ENCODE results near the gene SMC1B. TPM values are rescaled to one million over a fixed set of nuclear protein-coding genes. Genes with fewer than 3 reads are reported as not detected.
A peak's percentile ranks its signal among the peaks of the same experiment; 100 is the strongest.

SMC1B gene
- under 1 TPM in 1 of 2 donors, not detected in 1; 0.05 TPM for total RNA-seq
- polyA plus RNA-seq = under 1 TPM in 1 of 2 donors, not detected in 1; 0.02 TPM

- WGBS = 10% methylated on average over 68 of the region's 68 CpGs
- DNase-seq (ENCODE audit: low spot score) = peak; percentile 83
- Histone ChIP-seq H3K4me3 (ENCODE audit: low read depth in 1 of 3, low read length in 3 of 3) (peak within 1 kb of the TSS; percentile 38 to 41 (median 38)), H3K27me3 (ENCODE audit: control insufficient read depth in 4 of 4, insufficient read depth in 4 of 4, low read length in 3 of 4) (peaks cover 0 to 3% (median 0%) of the 10 kb centered on the region in 4 donors), H3K27ac (ENCODE audit: low read depth in 1 of 2, low read length in 2 of 2) (no peak within 1 kb of the TSS), H3K36me3 (ENCODE audit: control insufficient read depth in 4 of 4, insufficient read depth in 3 of 4, low read depth in 1 of 4, low read length in 3 of 4) (no peaks in the 10 kb centered on the region), H3K4me1 (ENCODE audit: control insufficient read depth in 4 of 4, insufficient read depth in 4 of 4, low read length in 3 of 4) (peaks cover 4 to 9% (median 6%) of the 10 kb centered on the region in 4 donors), H3K9ac (ENCODE audit: low read depth in 1 of 2, low read length in 2 of 2) (no peak within 1 kb of the TSS), H3K9me3 (ENCODE audit: control insufficient read depth in 4 of 4, low read length in 3 of 4) (no peaks in the 10 kb centered on the region)
- peak; percentile 10 for TF ChIP-seq MAX (IDR thresholded peaks at IDR 0.05)
- peak; percentile 19 to 25 for TF ChIP-seq RAD21 (IDR thresholded peaks at IDR 0.05)
- TF ChIP-seq CTCF (IDR thresholded peaks at IDR 0.05; ENCODE audit: low read depth, low read length, missing input control) = no peak
- TF ChIP-seq FOXA2 (IDR thresholded peaks at IDR 0.05) = peak; percentile 56
- TF ChIP-seq FOXA1 (IDR thresholded peaks at IDR 0.05) = no peak
- TF ChIP-seq, protein P1, sequence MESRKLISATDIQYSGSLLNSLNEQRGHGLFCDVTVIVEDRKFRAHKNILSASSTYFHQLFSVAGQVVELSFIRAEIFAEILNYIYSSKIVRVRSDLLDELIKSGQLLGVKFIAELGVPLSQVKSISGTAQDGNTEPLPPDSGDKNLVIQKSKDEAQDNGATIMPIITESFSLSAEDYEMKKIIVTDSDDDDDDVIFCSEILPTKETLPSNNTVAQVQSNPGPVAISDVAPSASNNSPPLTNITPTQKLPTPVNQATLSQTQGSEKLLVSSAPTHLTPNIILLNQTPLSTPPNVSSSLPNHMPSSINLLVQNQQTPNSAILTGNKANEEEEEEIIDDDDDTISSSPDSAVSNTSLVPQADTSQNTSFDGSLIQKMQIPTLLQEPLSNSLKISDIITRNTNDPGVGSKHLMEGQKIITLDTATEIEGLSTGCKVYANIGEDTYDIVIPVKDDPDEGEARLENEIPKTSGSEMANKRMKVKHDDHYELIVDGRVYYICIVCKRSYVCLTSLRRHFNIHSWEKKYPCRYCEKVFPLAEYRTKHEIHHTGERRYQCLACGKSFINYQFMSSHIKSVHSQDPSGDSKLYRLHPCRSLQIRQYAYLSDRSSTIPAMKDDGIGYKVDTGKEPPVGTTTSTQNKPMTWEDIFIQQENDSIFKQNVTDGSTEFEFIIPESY (IDR thresholded peaks at IDR 0.05) = peak; percentile 99
- no peak for TF ChIP-seq HNF4G (IDR thresholded peaks at IDR 0.05)
- no peak for TF ChIP-seq REST (IDR thresholded peaks at IDR 0.05)
These were observed at the start of gene SMC1B, which contains the start of gene RIBC2 for GRCh38 chr22:45413368-45414211. SMC1B (minus strand) TSS chr22:45413599; CDS start chr22:45413567, 32 bp downstream. RIBC2 (plus strand) TSS chr22:45413693; CDS start chr22:45413887, 194 bp downstream.

GRCh38 chr22:45462034-45462655 lies 48.7 kb upstream of the SMC1B start:
- Histone ChIP-seq H3K4me3 (ENCODE audit: low read depth in 1 of 3, low read length in 3 of 3) (no peak overlapping the region), H3K27ac (ENCODE audit: low read depth in 1 of 2, low read length in 2 of 2) (no peak overlapping the region), H3K4me1 (ENCODE audit: control insufficient read depth in 4 of 4, insufficient read depth in 4 of 4, low read length in 3 of 4) (no peaks in the 10 kb centered on the region), H3K9ac (ENCODE audit: low read depth in 1 of 2, low read length in 2 of 2) (no peak overlapping the region), H3K27me3 (ENCODE audit: control insufficient read depth in 4 of 4, insufficient read depth in 4 of 4, low read length in 3 of 4) (no peaks in the 10 kb centered on the region), H3K9me3 (ENCODE audit: control insufficient read depth in 4 of 4, low read length in 3 of 4) (no peaks in the 10 kb centered on the region), H3K36me3 (ENCODE audit: control insufficient read depth in 4 of 4, insufficient read depth in 3 of 4, low read depth in 1 of 4, low read length in 3 of 4) (no peaks in the 10 kb centered on the region)
- DNase-seq (ENCODE audit: low spot score) = no peak
- 89% methylated on average over 6 of the region's 6 CpGs for WGBS
- TF ChIP-seq NR2F2 (IDR thresholded peaks at IDR 0.05) = no peak
- TF ChIP-seq ATF3 (IDR thresholded peaks at IDR 0.05) = no peak
- no peak for TF ChIP-seq YY1 (IDR thresholded peaks at IDR 0.05)
- no peak for TF ChIP-seq REST (IDR thresholded peaks at IDR 0.05)
- no peak for TF ChIP-seq FOXA2 (IDR thresholded peaks at IDR 0.05)
- no peak for TF ChIP-seq GABPA (IDR thresholded peaks at IDR 0.05 in 1 of 2, conservative IDR thresholded peaks at IDR 0.05 in 1 of 2)
- no peak for TF ChIP-seq HNF4A (conservative IDR thresholded peaks at IDR 0.05)
- TF ChIP-seq SP1 (IDR thresholded peaks at IDR 0.05) = no peak
- no peak for TF ChIP-seq RXRA (IDR thresholded peaks at IDR 0.05)
- no peak for TF ChIP-seq RAD21 (IDR thresholded peaks at IDR 0.05)
- TF ChIP-seq MAX (IDR thresholded peaks at IDR 0.05) = no peak
